ENCODE data around the gene XRCC6.
"Not testable (repeated sequence)": the region's sequence is repeated elsewhere in the genome, so short reads cannot be mapped to it uniquely, and the experiment has no call there.

XRCC6 gene

GRCh38 chr22:41619979-41620588, 1.0 kb upstream of the XRCC6 start:
- H3K9me3 ChIP-seq (ENCODE audit: insufficient read depth, low read length): no peaks in the 10 kb centered on the region
- TF ChIP-seq SUZ12 (IDR thresholded peaks at IDR 0.05; ENCODE audit: extremely low read depth, insufficient read depth, insufficient read length): no peak
- peaks cover 24% of the 10 kb centered on the region for H3K36me3 ChIP-seq (ENCODE audit: insufficient read depth, insufficient read length, low read length)
- H3K27me3 ChIP-seq (ENCODE audit: insufficient read depth, insufficient read length): no peaks in the 10 kb centered on the region
- H3K9ac ChIP-seq (ENCODE audit: insufficient read length, low read depth): peak overlapping the region; percentile 79
- peak; percentile 5 for DNase-seq (ENCODE audit: low read depth, low spot score)
- no peaks in the 10 kb centered on the region for H3K4me1 ChIP-seq (ENCODE audit: insufficient read depth, insufficient read length)
- peak overlapping the region; percentile 88 for H3K4me3 ChIP-seq (ENCODE audit: insufficient read length, low read depth)

- Histone ChIP-seq H3K9ac (ENCODE audit: insufficient read length, low read depth) (peak within 1 kb of the TSS; percentile 99), H3K4me3 (ENCODE audit: insufficient read length, low read depth) (peak within 1 kb of the TSS; percentile 99), H3K9me3 (ENCODE audit: insufficient read depth, low read length) (no peaks in the 10 kb centered on the region), H3K27me3 (ENCODE audit: insufficient read depth, insufficient read length) (no peaks in the 10 kb centered on the region), H3K36me3 (ENCODE audit: insufficient read depth, insufficient read length, low read length) (peaks cover 30% of the 10 kb centered on the region), H3K4me1 (ENCODE audit: insufficient read depth, insufficient read length) (no peaks in the 10 kb centered on the region)
- DNase-seq (ENCODE audit: low read depth, low spot score): peak; percentile 9
- no peak for TF ChIP-seq YY1 (IDR thresholded peaks at IDR 0.05; ENCODE audit: insufficient read depth, insufficient read length)
- no peak for TF ChIP-seq ZNF274 (IDR thresholded peaks at IDR 0.05; ENCODE audit: low read depth, low read length)
- TF ChIP-seq SUZ12 (IDR thresholded peaks at IDR 0.05; ENCODE audit: extremely low read depth, insufficient read depth, insufficient read length): no peak
These were observed 451 bp upstream of the XRCC6 start, which contains the start of gene DESI1 for GRCh38 chr22:41620589-41621098. TSS of gene DESI1 (minus strand) at chr22:41621043. CDS start at chr22:41620839, 204 bp downstream.

GRCh38 chr22:41621911-41622179, 750 bp downstream of the XRCC6 start:
- Histone ChIP-seq H3K9ac (ENCODE audit: insufficient read length, low read depth) (peak overlapping the region; percentile 99), H3K4me3 (ENCODE audit: insufficient read length, low read depth) (peak overlapping the region; percentile 99), H3K27me3 (ENCODE audit: insufficient read depth, insufficient read length) (no peaks in the 10 kb centered on the region), H3K4me1 (ENCODE audit: insufficient read depth, insufficient read length) (no peaks in the 10 kb centered on the region), H3K36me3 (ENCODE audit: insufficient read depth, insufficient read length, low read length) (peaks cover 35% of the 10 kb centered on the region), H3K9me3 (ENCODE audit: insufficient read depth, low read length) (no peaks in the 10 kb centered on the region)
- no peak for DNase-seq (ENCODE audit: low read depth, low spot score)
- TF ChIP-seq YY1 (IDR thresholded peaks at IDR 0.05; ENCODE audit: insufficient read depth, insufficient read length) (no peak), SUZ12 (IDR thresholded peaks at IDR 0.05; ENCODE audit: extremely low read depth, insufficient read depth, insufficient read length) (no peak), ZNF274 (IDR thresholded peaks at IDR 0.05; ENCODE audit: low read depth, low read length) (no peak)

DNA sequence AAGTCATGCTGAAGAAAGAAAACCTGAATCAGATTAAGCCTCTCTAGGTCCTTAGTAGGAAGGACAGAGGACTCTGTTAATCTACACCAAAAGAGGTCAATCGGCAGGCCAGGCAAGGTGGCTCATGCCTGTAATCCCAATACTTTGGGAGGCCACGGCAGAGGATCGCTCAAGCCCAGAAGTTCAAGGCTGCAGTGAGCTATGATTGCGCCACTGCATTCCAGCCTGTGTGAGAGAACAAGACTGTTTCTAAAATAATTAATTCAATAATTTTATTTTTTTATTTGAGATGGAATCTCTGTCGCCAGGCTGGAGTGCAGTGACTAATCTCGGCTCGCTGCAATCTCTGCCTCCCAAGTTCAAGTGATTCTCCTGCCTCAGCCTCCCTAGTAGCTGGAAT, 4.5 kb downstream of the XRCC6 start:
- no peak for DNase-seq (ENCODE audit: low read depth, low spot score)
- H3K4me3 ChIP-seq (ENCODE audit: insufficient read length, low read depth): no peak overlapping the region
- H3K4me1 ChIP-seq (ENCODE audit: insufficient read depth, insufficient read length): no peaks in the 10 kb centered on the region
- H3K9me3 ChIP-seq (ENCODE audit: insufficient read depth, low read length): peaks cover 22% of the 10 kb centered on the region; the same call in 1 of the 2 replicates
- no peak overlapping the region for H3K9ac ChIP-seq (ENCODE audit: insufficient read length, low read depth)
- H3K27me3 ChIP-seq (ENCODE audit: insufficient read depth, insufficient read length): no peaks in the 10 kb centered on the region
- H3K36me3 ChIP-seq (ENCODE audit: insufficient read depth, insufficient read length, low read length): peaks cover 60% of the 10 kb centered on the region
- TF ChIP-seq SUZ12 (IDR thresholded peaks at IDR 0.05; ENCODE audit: extremely low read depth, insufficient read depth, insufficient read length) (no peak), YY1 (IDR thresholded peaks at IDR 0.05; ENCODE audit: insufficient read depth, insufficient read length) (no peak), ZNF274 (IDR thresholded peaks at IDR 0.05; ENCODE audit: low read depth, low read length) (no peak)

- H3K4me3 ChIP-seq (ENCODE audit: insufficient read length, low read depth); DNase-seq (ENCODE audit: low read depth, low spot score); H3K9ac ChIP-seq (ENCODE audit: insufficient read length, low read depth); H3K27me3 ChIP-seq (ENCODE audit: insufficient read depth, insufficient read length); H3K4me1 ChIP-seq (ENCODE audit: insufficient read depth, insufficient read length): not testable (repeated sequence)
- H3K36me3 ChIP-seq (ENCODE audit: insufficient read depth, insufficient read length, low read length): peaks cover 64% of the 10 kb centered on the region
- peaks cover 22% of the 10 kb centered on the region; the same call in 1 of the 2 replicates for H3K9me3 ChIP-seq (ENCODE audit: insufficient read depth, low read length)
These were observed 10.0 kb downstream of the XRCC6 start for GRCh38 chr22:41631115-41631514.

DNA sequence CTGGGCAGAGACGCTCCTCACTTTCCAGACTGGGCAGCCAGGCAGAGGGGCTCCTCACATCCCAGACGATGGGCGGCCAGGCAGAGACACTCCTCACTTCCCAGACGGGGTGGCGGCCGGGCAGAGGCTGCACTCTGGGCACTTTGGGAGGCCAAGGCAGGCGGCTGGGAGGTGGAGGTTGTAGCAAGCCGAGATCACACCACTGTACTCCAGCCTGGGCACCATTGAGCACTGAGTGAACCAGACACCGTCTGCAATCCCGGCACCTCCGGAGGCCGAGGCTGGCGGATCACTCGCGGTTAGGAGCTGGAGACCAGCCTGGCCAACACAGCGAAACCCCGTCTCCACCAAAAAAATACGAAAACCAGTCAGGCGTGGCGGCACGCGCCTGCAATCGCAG, 10.5 kb downstream of the XRCC6 start:
- DNase-seq (ENCODE audit: low read depth, low spot score); H3K4me1 ChIP-seq (ENCODE audit: insufficient read depth, insufficient read length); H3K27me3 ChIP-seq (ENCODE audit: insufficient read depth, insufficient read length); H3K9ac ChIP-seq (ENCODE audit: insufficient read length, low read depth); H3K4me3 ChIP-seq (ENCODE audit: insufficient read length, low read depth): not testable (repeated sequence)
- Histone ChIP-seq H3K9me3 (ENCODE audit: insufficient read depth, low read length) (peaks cover 22% of the 10 kb centered on the region; the same call in 1 of the 2 replicates), H3K36me3 (ENCODE audit: insufficient read depth, insufficient read length, low read length) (peaks cover 69% of the 10 kb centered on the region)

- not testable (repeated sequence) for H3K9me3 ChIP-seq (ENCODE audit: insufficient read depth, low read length); H3K4me3 ChIP-seq (ENCODE audit: insufficient read length, low read depth); DNase-seq (ENCODE audit: low read depth, low spot score); H3K27me3 ChIP-seq (ENCODE audit: insufficient read depth, insufficient read length); H3K4me1 ChIP-seq (ENCODE audit: insufficient read depth, insufficient read length); H3K9ac ChIP-seq (ENCODE audit: insufficient read length, low read depth)
- peaks cover 70% of the 10 kb centered on the region for H3K36me3 ChIP-seq (ENCODE audit: insufficient read depth, insufficient read length, low read length)
These were observed 13.5 kb downstream of the XRCC6 start for GRCh38 chr22:41634610-41635009.

DNA sequence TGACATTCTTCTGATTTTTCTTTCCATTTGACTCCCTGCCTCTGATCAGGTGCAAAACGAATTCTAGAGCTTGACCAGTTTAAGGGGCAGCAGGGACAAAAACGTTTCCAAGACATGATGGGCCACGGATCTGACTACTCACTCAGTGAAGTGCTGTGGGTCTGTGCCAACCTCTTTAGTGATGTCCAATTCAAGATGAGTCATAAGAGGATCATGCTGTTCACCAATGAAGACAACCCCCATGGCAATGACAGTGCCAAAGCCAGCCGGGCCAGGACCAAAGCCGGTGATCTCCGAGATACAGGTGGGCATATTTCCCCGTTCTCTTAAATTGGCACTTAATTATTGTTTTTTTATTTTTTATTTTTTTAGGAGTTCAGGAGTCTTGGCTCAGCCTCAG, 15.4 kb downstream of the XRCC6 start:
- H3K9me3 ChIP-seq (ENCODE audit: insufficient read depth, low read length): no peaks in the 10 kb centered on the region
- H3K36me3 ChIP-seq (ENCODE audit: insufficient read depth, insufficient read length, low read length): peaks cover 83% of the 10 kb centered on the region
- no peaks in the 10 kb centered on the region for H3K27me3 ChIP-seq (ENCODE audit: insufficient read depth, insufficient read length)
- no peak overlapping the region for H3K4me3 ChIP-seq (ENCODE audit: insufficient read length, low read depth)
- no peak overlapping the region for H3K9ac ChIP-seq (ENCODE audit: insufficient read length, low read depth)
- DNase-seq (ENCODE audit: low read depth, low spot score): no peak
- no peak for TF ChIP-seq SUZ12 (IDR thresholded peaks at IDR 0.05; ENCODE audit: extremely low read depth, insufficient read depth, insufficient read length)
- no peak for TF ChIP-seq YY1 (IDR thresholded peaks at IDR 0.05; ENCODE audit: insufficient read depth, insufficient read length)
- no peak for TF ChIP-seq ZNF274 (IDR thresholded peaks at IDR 0.05; ENCODE audit: low read depth, low read length)
- no peaks in the 10 kb centered on the region for H3K4me1 ChIP-seq (ENCODE audit: insufficient read depth, insufficient read length)

DNA sequence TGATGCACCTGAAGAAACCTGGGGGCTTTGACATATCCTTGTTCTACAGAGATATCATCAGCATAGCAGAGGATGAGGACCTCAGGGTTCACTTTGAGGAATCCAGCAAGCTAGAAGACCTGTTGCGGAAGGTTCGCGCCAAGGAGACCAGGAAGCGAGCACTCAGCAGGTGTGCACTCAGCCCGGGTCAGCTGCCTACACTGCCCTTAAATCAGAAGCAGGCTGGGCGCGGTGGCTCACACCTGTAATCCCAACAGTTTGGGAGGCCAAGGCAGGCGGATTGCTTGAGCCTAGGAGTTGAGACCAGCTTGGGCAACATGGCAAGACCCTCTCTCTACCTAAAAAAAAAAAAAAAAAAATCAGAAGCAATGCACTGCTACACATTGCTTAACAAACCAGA, 16.5 kb downstream of the XRCC6 start:
- not testable (repeated sequence) for H3K9ac ChIP-seq (ENCODE audit: insufficient read length, low read depth); H3K27me3 ChIP-seq (ENCODE audit: insufficient read depth, insufficient read length); DNase-seq (ENCODE audit: low read depth, low spot score); H3K4me1 ChIP-seq (ENCODE audit: insufficient read depth, insufficient read length); H3K9me3 ChIP-seq (ENCODE audit: insufficient read depth, low read length); H3K4me3 ChIP-seq (ENCODE audit: insufficient read length, low read depth)
- H3K36me3 ChIP-seq (ENCODE audit: insufficient read depth, insufficient read length, low read length): peaks cover 87% of the 10 kb centered on the region

All from NT2/D1 (cell line).